ENCODE results near the gene DIRAS2.

GRCh38 chr9:90612957-90613356 lies 29.7 kb downstream of the DIRAS2 start:
- TF ChIP-seq CTCF (IDR thresholded peaks at IDR 0.05) (no peak), POLR2A (IDR thresholded peaks at IDR 0.05) (no peak), POLR2AphosphoS5 (IDR thresholded peaks at IDR 0.05) (no peak)
